Measurements from ENCODE around the gene CHD6.

GRCh38 chr20:41353530-41353929 is 264.6 kb downstream of the CHD6 start:
- TF ChIP-seq CTCF (IDR thresholded peaks at IDR 0.05) (no peak), POLR2A (IDR thresholded peaks at IDR 0.05) (no peak), POLR2AphosphoS5 (IDR thresholded peaks at IDR 0.05) (no peak), EP300 (IDR thresholded peaks at IDR 0.05) (no peak)
